ENCODE results near the gene NFKB1.
"Not testable (repeated sequence)": the region's sequence is repeated elsewhere in the genome, so short reads cannot be mapped to it uniquely, and the experiment has no call there.

NFKB1 gene

GRCh38 chr4:102500696-102501446, at the start of gene NFKB1:
Gene NFKB1 (plus strand): TSS chr4:102501359. CDS start chr4:102525519, 24,160 bp downstream.
- peak within 1 kb of the TSS; percentile 88 for H3K4me3 ChIP-seq (ENCODE audit: low read depth, low read length)
- DNase-seq (ENCODE audit: low read depth): peak; percentile 39

GRCh38 chr4:102452854-102453253, 48.3 kb upstream of the NFKB1 start:
- no peak for DNase-seq (ENCODE audit: low read depth)
- no peak overlapping the region for H3K4me3 ChIP-seq (ENCODE audit: low read depth, low read length)

DNA sequence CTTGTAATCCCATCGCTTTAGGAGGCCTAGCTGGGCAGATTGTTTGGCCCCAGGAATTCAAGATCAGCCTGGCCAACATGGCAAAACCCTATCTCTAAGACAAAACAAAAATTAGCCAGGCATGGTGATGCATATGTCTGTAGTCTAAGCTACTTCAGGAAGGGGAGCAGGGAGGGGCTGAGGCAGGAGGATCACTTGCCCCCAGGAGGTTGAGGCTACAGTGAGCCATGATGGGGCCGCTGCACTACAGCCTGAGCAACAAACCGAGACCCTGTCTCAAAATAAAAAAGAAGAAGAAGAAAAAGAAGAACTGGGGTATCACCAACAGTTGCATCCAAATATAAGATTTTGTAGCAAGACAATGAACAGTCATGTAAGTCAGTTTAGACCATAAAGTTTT, 47.3 kb upstream of the NFKB1 start:
- no peak for DNase-seq (ENCODE audit: low read depth)

GRCh38 chr4:102454268-102454667, 46.9 kb upstream of the NFKB1 start:
- DNase-seq (ENCODE audit: low read depth): no peak
- no peak overlapping the region for H3K4me3 ChIP-seq (ENCODE audit: low read depth, low read length)

More for the DNA sequence above, 47.3 kb upstream of the NFKB1 start:
- no peak overlapping the region for H3K4me3 ChIP-seq (ENCODE audit: low read depth, low read length)

GRCh38 chr4:102454981-102455685, 46.0 kb upstream of the NFKB1 start:
- no peak overlapping the region for H3K4me3 ChIP-seq (ENCODE audit: low read depth, low read length)
- no peak for DNase-seq (ENCODE audit: low read depth)

- no peak for DNase-seq (ENCODE audit: low read depth)
- H3K4me3 ChIP-seq (ENCODE audit: low read depth, low read length): no peak overlapping the region
These were observed 45.4 kb upstream of the NFKB1 start for GRCh38 chr4:102455750-102456149.

DNA sequence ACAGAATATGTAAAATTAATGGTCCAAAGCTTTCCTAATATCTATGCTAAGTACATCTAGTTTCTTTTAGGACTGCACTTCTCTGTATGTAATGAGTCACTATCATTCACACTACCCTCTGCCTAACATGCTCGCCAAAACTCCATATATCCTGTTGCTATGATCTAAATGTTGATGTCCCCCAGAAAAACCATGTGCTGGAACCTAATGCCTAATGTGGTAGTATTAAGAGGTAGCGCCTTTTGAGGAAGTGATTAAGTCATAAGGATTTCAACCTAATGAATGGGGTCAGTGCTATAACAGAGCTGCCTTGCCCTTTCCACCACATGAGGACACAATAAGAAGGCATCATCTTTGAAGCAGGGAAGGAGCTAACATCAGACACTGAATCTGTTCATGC, 34.9 kb upstream of the NFKB1 start:
- DNase-seq (ENCODE audit: low read depth): peak; percentile 8
- H3K4me3 ChIP-seq (ENCODE audit: low read depth, low read length): no peak overlapping the region

- no peak overlapping the region for H3K4me3 ChIP-seq (ENCODE audit: low read depth, low read length)
- DNase-seq (ENCODE audit: low read depth): no peak
These were observed 31.4 kb upstream of the NFKB1 start for GRCh38 chr4:102469806-102470205.

DNA sequence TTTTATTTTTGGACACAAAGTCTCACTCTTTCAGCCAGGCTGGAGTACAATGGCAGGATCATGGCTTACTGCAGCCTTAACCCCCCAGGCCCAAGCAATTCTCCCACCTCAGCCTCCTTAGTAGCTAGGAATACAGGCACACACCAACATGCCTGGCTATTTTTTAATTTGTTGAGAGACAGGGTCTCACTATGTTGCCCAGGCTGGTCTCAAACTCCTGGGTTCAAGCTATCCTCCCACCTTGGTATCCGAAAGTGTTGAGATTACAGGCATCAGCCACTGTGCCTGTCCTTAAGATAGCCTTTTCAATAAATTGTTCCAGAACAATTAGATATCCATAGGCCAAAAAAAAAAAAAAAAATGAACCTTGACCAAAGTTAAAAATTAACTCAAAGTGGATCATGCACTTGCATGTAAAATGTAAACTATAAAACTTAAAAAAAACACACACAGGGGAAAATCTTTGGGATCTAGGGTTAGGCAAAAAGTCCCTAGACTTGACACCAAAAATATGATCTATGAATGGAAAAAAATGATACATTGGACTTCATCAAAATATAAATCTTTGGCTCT, 28.6 kb upstream of the NFKB1 start:
- H3K4me3 ChIP-seq (ENCODE audit: low read depth, low read length): no peak overlapping the region
- DNase-seq (ENCODE audit: low read depth): no peak

DNA sequence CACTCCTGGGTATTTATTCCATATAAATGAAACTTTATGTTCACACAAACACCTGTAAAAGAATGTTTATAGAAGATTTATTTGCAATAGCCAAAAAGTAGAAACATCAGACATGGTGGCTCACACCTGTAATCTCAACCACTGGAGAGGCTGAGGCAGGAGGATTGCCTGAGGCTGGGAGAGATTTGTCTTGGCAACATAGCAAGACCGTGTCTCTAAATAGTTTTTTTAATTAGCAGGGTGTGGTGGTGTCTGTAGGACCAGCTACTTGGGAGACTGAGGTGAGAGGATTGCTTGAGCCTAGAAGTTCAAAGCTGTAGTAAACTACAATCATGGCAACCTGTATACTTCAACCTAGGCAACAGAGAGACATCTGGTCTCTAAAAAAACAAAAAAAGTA, 27.7 kb upstream of the NFKB1 start:
- H3K4me3 ChIP-seq (ENCODE audit: low read depth, low read length): no peak overlapping the region
- DNase-seq (ENCODE audit: low read depth): no peak

- no peak for DNase-seq (ENCODE audit: low read depth)
These were observed 26.2 kb upstream of the NFKB1 start for GRCh38 chr4:102474736-102475504.

GRCh38 chr4:102477657-102478056, 23.5 kb upstream of the NFKB1 start:
- H3K4me3 ChIP-seq (ENCODE audit: low read depth, low read length): no peak overlapping the region
- no peak for DNase-seq (ENCODE audit: low read depth)

More at GRCh38 chr4:102474736-102475504, 26.2 kb upstream of the NFKB1 start:
- no peak overlapping the region for H3K4me3 ChIP-seq (ENCODE audit: low read depth, low read length)

- DNase-seq (ENCODE audit: low read depth): no peak
These were observed 23.0 kb upstream of the NFKB1 start for GRCh38 chr4:102478186-102478585.

GRCh38 chr4:102479832-102480231, 21.3 kb upstream of the NFKB1 start:
- DNase-seq (ENCODE audit: low read depth): not testable (repeated sequence)

More at GRCh38 chr4:102478186-102478585, 23.0 kb upstream of the NFKB1 start:
- H3K4me3 ChIP-seq (ENCODE audit: low read depth, low read length): no peak overlapping the region

GRCh38 chr4:102483120-102483519, 18.0 kb upstream of the NFKB1 start:
- no peak for DNase-seq (ENCODE audit: low read depth)
- H3K4me3 ChIP-seq (ENCODE audit: low read depth, low read length): no peak overlapping the region

More at GRCh38 chr4:102479832-102480231, 21.3 kb upstream of the NFKB1 start:
- H3K4me3 ChIP-seq (ENCODE audit: low read depth, low read length): not testable (repeated sequence)

- H3K4me3 ChIP-seq (ENCODE audit: low read depth, low read length); DNase-seq (ENCODE audit: low read depth): not testable (repeated sequence)
These were observed 17.0 kb upstream of the NFKB1 start for GRCh38 chr4:102483990-102484692.

DNA sequence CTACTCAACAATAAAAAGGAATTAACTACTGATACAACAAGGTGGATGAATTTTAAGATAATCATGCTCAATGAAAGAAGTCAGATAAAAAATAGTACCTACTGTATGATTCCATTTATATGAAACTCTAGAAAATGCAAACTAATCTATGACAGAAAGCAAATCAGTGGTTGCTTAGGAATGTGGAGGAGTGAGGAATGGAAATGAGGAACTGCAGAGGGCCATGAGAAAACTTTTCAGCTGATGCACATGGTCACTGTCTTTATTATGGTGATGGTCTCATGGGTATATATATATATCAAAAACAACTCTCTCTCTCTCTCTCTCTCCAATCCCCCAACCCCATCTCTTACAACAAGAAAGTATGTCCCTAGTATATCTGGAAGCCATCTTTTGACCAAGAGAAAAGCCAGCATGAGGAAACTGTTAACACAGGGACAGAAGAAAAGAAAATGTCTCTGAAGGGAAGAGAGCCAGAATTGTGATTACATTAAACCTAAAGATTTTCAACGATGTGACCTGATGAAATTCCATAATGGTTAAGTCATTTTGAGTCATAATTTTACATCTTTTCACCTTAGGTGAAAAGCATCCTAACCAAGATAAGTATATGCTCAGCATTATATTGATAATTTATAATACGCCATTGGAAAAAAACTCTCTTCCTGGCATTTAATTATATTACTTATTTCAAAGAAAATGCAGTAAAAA, 8.5 kb upstream of the NFKB1 start:
- DNase-seq (ENCODE audit: low read depth): no peak
- H3K4me3 ChIP-seq (ENCODE audit: low read depth, low read length): no peak overlapping the region

GRCh38 chr4:102493257-102493656, 7.9 kb upstream of the NFKB1 start:
- no peak for DNase-seq (ENCODE audit: low read depth)
- no peak overlapping the region for H3K4me3 ChIP-seq (ENCODE audit: low read depth, low read length)

DNA sequence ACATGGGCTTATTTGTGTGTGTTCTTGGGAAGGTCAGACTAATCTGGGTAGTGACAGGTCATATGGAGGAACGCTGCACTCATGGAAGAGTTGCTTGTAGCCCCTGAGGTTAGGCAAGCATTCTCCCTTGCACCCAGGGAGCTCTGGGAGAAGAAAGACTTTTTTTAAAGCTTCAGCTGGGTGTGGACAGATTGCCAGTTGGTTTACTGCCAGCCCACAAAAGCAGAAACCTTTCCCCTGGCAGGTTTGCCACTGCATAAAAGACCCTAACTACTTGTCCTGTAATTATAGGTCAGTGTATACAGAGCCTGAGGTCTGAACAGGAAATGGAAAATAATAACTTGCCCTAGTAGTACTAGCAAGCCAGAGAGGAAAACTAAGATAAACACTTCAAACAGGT, 7.4 kb upstream of the NFKB1 start:
- no peak overlapping the region for H3K4me3 ChIP-seq (ENCODE audit: low read depth, low read length)
- DNase-seq (ENCODE audit: low read depth): no peak
